GM18526 (cell line): ENCODE measurements around the gene KRT76.

ENCODE experiments used
- POLR2A ChIP-seq: IDR thresholded peaks from 3 replicates; pipeline ENCODE4 v1.6.1; 2011; ENCODE audit not compliant: insufficient read length; ENCODE audit errors: extremely low read depth

Gene KRT76

GRCh38 chr12:52794479-52795331, 17.6 kb upstream of the KRT76 start:
- no peak for TF ChIP-seq POLR2A

DNA sequence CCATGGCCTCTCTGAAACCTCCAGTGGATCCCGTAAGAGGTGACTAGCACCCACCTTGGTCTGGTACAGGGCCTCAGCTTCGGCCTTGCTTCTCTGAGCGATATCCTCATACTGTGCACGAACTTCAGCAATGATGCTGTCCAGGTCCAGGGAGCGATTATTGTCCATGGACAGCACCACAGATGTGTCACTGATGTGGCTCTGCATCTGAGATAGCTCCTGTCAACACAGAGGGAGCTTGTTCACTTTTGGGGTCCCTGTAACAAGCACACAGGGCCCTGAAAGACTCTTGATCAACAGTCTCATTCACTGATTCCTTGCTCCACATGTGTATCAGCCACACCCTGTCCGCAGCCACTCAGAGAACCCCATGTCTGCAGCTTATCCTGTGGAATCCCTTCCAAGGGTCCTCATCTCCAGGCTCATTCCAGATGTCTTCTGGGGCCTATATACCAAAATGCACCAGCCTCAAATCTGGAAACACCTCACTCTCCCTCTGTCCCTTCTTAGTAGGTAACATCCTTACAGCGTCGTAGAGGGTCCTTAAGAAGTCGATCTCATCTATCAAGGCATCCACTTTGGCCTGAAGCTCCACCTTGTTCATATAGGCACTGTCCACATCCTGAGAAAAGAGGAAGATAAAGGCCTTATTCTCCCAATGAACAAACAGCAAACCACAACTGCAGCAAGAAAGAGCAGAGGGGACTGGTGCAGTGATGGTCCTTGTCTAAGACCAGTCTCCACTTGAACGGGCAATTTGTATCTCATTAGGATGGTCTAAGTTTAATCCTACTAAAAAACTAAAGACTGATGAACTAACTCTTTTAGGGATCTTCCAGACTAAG, 15.3 kb upstream of the KRT76 start:
- no peak for TF ChIP-seq POLR2A

- TF ChIP-seq POLR2A = no peak
These were observed 14.4 kb upstream of the KRT76 start for GRCh38 chr12:52791271-52792184.

- no peak for TF ChIP-seq POLR2A
These were observed 13.5 kb upstream of the KRT76 start for GRCh38 chr12:52790427-52791270.

DNA sequence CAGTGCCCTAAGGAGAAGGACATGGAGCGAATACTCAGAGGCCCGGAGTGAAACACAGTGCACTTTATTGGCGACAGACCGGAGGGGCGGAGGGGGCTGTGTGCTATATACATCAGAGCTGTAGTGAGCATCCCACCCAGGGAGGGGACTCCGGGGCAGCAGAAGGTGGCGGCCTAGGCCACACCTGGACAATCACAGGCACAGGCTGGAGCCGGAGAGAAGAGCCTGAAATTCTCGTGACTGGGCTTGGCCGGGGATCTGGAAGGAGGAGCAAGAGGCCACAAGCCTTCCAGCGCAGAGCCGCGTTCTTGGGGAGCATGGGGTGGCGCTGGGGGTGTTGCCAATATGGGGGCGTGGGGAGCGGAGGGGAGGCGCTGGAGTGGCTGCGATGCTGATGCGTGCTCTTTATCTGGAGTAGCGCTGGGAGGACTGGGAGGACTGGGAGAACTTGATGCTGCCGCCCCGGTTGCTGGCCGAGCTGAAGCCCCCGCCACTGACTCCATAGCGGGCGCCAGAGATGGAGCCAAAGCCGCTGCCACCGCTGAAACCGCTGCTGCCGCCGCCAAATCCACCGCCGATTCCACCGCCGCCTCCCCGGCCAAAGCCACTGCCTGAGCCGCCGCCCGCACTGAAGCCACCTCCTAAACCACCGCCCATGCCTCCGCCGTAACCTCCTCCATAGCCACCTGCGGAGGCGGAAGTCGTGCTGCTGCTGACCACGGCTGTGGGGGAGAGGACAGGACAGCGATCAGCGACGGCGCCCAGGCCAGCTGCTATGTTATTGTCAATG, 12.7 kb upstream of the KRT76 start:
- TF ChIP-seq POLR2A = no peak

GRCh38 chr12:52788876-52789636, 11.9 kb upstream of the KRT76 start:
- no peak for TF ChIP-seq POLR2A

DNA sequence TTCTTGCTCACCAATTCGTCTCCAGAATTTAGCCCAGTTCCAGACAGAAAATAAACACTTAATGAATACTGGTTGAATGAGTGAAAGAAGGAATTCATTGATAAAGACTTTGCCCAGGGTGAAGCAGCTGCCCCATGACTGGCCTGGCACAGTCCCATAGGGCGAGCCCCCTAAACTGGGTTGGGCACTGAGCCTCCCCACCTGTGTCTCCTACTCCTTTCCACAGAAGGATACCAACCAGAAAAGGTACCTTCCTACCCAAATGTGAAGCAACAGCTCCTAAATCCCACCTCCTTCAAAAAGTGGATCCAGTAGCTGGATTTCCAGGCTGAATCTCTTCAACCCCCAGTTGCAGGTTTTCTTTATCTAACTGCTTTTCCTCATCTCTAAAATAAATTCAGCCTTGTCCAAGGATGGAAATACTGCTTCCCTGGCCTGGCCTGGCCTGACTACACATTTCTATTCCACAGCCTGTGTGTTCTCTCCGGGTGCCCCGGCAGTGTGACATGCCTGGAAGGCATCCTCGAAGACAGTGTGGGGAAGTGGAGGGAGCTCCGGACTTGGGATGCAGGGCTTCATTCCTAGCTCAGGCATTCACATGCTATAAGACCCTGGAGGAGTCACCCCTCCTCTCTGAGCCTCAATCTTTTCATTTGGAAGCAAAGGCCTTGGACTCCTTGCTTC, 11.2 kb upstream of the KRT76 start:
- no peak for TF ChIP-seq POLR2A

- no peak for TF ChIP-seq POLR2A
These were observed 10.4 kb upstream of the KRT76 start for GRCh38 chr12:52787324-52788191.

DNA sequence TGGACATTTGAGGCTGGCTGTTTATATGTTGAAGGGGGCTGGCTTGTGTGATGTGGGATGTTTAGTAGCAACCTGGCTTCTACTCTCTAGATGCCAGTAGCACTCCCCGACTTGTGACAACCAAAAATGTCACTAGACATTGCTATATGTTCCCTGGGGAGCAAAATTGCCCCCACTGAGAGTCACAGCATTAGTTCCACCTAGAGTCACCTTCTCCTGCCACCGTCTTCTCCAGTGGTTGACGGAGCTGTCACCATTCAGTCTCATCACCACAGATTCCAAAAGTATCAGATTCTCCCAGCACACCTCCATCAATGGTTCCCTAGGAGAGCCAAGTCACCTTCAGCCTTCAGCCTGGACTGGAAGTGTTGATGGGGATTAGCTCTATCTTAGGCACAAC, 7.8 kb upstream of the KRT76 start:
- TF ChIP-seq POLR2A = no peak

DNA sequence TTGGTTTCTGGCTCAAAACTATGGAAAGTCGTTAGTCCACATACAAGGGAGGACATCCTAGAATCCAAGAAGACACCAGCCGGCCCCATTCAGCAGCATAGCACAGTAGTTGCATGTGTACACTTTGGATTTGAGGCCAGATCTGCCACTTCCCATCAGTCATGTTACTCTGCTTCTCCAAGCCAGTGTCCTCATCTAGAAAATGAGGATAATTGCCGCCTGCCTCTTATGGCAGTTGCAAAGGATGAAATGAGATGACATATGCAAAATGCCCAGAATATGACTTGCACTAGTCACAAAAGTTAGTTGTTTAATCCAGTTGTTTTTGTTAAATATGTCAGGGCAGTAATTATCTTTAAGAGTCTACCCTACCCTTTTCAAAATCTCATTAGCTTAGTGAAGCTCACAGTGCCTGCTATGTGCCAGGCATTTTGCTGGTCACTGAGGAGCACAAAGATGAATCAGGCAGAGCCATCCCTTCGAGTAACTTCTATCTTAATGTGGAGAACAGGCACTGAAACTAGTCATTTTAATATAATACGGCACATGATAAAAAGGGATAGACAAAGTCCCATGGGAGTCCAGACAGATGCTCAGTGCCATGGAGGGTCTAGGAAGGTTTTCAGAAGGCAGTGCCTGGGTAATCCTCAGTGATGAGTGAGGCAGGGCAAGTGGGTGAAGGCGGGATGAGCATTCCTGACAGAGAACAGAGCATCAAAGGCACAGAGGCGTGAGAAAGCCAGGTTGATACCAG, 6.6 kb upstream of the KRT76 start:
- no peak for TF ChIP-seq POLR2A

GRCh38 chr12:52782502-52782901, 5.4 kb upstream of the KRT76 start:
- no peak for TF ChIP-seq POLR2A
